ENCODE data around the gene WWC2.

WWC2 gene

GRCh38 chr4:183098723-183099536, at the start of gene WWC2:
TSS of gene WWC2 (plus strand) at chr4:183099257. CDS start at chr4:183099492, 235 bp downstream.
- peak; percentile 98 for DNase-seq

GRCh38 chr4:183053681-183054080, 45.4 kb upstream of the WWC2 start:
- no peak for DNase-seq

- no peak for DNase-seq
These were observed 41.8 kb upstream of the WWC2 start for GRCh38 chr4:183057255-183057654.

- no peak for DNase-seq
These were observed 39.3 kb upstream of the WWC2 start for GRCh38 chr4:183059797-183060196.

GRCh38 chr4:183068502-183068901, 30.6 kb upstream of the WWC2 start:
- no peak for DNase-seq

GRCh38 chr4:183071222-183071621, 27.8 kb upstream of the WWC2 start:
- no peak for DNase-seq

- DNase-seq: no peak
These were observed 26.9 kb upstream of the WWC2 start for GRCh38 chr4:183072176-183072575.

GRCh38 chr4:183073838-183074145, 25.3 kb upstream of the WWC2 start:
- DNase-seq: no peak

- DNase-seq: peak; percentile 74
These were observed 24.6 kb upstream of the WWC2 start for GRCh38 chr4:183074288-183074990.

GRCh38 chr4:183078634-183079033, 20.4 kb upstream of the WWC2 start:
- DNase-seq: no peak

GRCh38 chr4:183080372-183081115, 18.5 kb upstream of the WWC2 start:
- no peak for DNase-seq

GRCh38 chr4:183081116-183081469, 18.0 kb upstream of the WWC2 start:
- no peak for DNase-seq

GRCh38 chr4:183082053-183082452, 17.0 kb upstream of the WWC2 start:
- DNase-seq: peak; percentile 62

- DNase-seq: no peak
These were observed 4.5 kb upstream of the WWC2 start for GRCh38 chr4:183094393-183095198.

GRCh38 chr4:183095199-183095512, 3.9 kb upstream of the WWC2 start:
- DNase-seq: no peak

GRCh38 chr4:183096276-183096965, 2.6 kb upstream of the WWC2 start:
- DNase-seq: no peak

- DNase-seq: peak; percentile 75
These were observed 1.6 kb upstream of the WWC2 start for GRCh38 chr4:183097231-183098018.

GRCh38 chr4:183098019-183098722, 886 bp upstream of the WWC2 start:
- peak; percentile 78 for DNase-seq

- peak; percentile 83 for DNase-seq
These were observed 660 bp downstream of the WWC2 start for GRCh38 chr4:183099537-183100297.

- DNase-seq: no peak
These were observed 1.2 kb downstream of the WWC2 start for GRCh38 chr4:183100298-183100599.
